LNCAP (cell line): ENCODE data around the gene TCF19.

ENCODE experiments used
- TF ChIP-seq, protein P1 (sequence below): fragments of 450-650 bp; IDR thresholded peaks from 2 replicates; pipeline ENCODE4 v1.5.1; 2017; ENCODE audit warnings: mild to moderate bottlenecking

Gene TCF19

GRCh38 chr6:31203345-31203979 is 45.1 kb downstream of the TCF19 start:
- TF ChIP-seq, protein P1, sequence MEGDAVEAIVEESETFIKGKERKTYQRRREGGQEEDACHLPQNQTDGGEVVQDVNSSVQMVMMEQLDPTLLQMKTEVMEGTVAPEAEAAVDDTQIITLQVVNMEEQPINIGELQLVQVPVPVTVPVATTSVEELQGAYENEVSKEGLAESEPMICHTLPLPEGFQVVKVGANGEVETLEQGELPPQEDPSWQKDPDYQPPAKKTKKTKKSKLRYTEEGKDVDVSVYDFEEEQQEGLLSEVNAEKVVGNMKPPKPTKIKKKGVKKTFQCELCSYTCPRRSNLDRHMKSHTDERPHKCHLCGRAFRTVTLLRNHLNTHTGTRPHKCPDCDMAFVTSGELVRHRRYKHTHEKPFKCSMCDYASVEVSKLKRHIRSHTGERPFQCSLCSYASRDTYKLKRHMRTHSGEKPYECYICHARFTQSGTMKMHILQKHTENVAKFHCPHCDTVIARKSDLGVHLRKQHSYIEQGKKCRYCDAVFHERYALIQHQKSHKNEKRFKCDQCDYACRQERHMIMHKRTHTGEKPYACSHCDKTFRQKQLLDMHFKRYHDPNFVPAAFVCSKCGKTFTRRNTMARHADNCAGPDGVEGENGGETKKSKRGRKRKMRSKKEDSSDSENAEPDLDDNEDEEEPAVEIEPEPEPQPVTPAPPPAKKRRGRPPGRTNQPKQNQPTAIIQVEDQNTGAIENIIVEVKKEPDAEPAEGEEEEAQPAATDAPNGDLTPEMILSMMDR = no peak

DNA sequence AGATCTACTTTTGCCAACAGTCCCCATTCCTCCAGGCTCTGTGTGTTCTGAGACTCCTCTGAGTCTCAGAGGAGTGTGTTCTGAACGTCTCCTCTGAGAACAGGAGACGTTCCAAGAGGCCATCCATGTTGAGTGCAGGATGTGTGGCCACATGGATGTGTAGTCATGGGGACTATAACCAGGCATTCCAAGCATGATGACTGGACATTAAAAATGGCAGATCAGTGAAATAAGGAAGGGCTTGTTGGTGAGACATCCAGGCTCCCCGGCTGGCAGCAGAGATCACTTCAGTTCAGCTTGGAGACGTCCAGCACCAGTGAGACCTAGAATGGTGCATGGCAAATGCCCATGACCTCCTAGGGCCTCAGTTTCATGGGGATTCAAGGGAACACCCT is 46.4 kb downstream of the TCF19 start:
- TF ChIP-seq, protein P1 = no peak

- TF ChIP-seq, protein P1 = no peak
Observed at GRCh38 chr6:31205638-31206037, 47.2 kb downstream of the TCF19 start.

- TF ChIP-seq, protein P1 = no peak
Observed at GRCh38 chr6:31208506-31208905, 50.1 kb downstream of the TCF19 start.

GRCh38 chr6:31209137-31209536 is 50.7 kb downstream of the TCF19 start:
- TF ChIP-seq, protein P1 = no peak

- TF ChIP-seq, protein P1 = no peak
Observed at GRCh38 chr6:31210123-31210522, 51.7 kb downstream of the TCF19 start.

DNA sequence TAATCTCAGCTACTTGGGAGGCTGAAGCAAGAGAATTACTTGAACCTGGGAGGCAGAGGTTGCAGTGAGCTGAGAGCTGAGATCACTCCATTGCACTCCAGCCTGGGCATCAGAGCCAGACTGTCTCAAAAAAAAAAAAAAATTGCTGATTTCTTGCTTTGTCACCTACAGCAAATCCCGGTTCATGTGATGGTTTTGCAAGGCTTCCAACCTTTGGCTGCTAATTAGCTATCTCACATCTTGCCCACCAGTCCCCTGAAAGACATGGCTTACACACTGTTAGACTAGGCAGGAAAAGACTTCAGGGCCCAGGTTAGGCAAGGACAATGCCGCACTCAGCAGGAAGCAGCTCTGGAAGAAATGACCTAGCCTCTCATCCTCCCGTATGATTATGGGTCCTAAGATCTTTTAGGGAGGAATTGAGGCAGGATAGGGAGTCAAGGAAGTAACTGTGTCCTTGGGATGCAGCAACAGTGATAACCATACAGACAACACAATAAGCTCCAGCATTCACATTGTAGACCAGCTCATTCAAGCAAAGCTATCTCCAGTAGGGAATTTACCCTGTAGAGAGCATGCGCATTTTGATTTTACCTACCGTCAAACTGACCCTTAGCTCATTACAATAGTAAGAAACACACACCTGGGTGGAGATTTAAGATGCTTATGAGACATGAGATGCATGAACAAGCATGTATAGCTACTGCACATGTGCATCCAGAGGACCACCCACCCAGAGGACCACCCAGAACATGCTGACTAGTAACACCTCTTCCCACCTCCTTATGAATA is 52.5 kb downstream of the TCF19 start:
- TF ChIP-seq, protein P1 = no peak
